ENCODE data around the gene MEIS3. TPM values are rescaled to one million over a fixed set of nuclear protein-coding genes. Genes with fewer than 3 reads are reported as not detected.
A peak's percentile ranks its signal among the peaks of the same experiment; 100 is the strongest.

MEIS3 gene
- total RNA-seq, 2 donors from 2014 or later, result 24.3 to 26.0 TPM

GRCh38 chr19:47437500-47437899, 18.2 kb upstream of the MEIS3 start:
- intact Hi-C loops (cut with DNase I), result loop anchor here (1.0 to 5.0 kb wide), 3 partner anchors 82 to 261 kb away; no protein-coding TSS in a partner anchor
- DNase-seq (ENCODE audit: low spot score), result no peak

- DNase-seq (ENCODE audit: low spot score), result peak; percentile 87
- intact Hi-C loops (cut with DNase I), result loop anchor here (1.0 to 5.0 kb wide), 3 partner anchors 82 to 262 kb away; no protein-coding TSS in a partner anchor
Observed at GRCh38 chr19:47436712-47437401, 17.5 kb upstream of the MEIS3 start.

- DNase-seq (ENCODE audit: low spot score), result no peak
- intact Hi-C loops (cut with DNase I), result loop anchor here (2.0 to 5.0 kb wide), 2 partner anchors 261 to 263 kb away; no protein-coding TSS in a partner anchor
Observed at GRCh38 chr19:47435883-47436417, 16.6 kb upstream of the MEIS3 start.

- intact Hi-C loops (cut with DNase I), result loop anchor here in 1 of 2 donors (5.0 kb wide), 1 partner anchor 262 kb away; no protein-coding TSS in a partner anchor
- no peak for DNase-seq (ENCODE audit: low spot score)
Observed at GRCh38 chr19:47435196-47435595, 15.9 kb upstream of the MEIS3 start.

GRCh38 chr19:47434088-47434487, 14.8 kb upstream of the MEIS3 start:
- DNase-seq (ENCODE audit: low spot score), result no peak

GRCh38 chr19:47433121-47433520, 13.8 kb upstream of the MEIS3 start:
- no peak for DNase-seq (ENCODE audit: low spot score)
- intact Hi-C loops (cut with DNase I), result no loop called here

More at GRCh38 chr19:47434088-47434487, 14.8 kb upstream of the MEIS3 start:
- intact Hi-C loops (cut with DNase I), result no loop called here

- DNase-seq (ENCODE audit: low spot score), result no peak
- intact Hi-C loops (cut with DNase I), result no loop called here
Observed at GRCh38 chr19:47432499-47432898, 13.2 kb upstream of the MEIS3 start.

- intact Hi-C loops (cut with DNase I), result no loop called here
- no peak for DNase-seq (ENCODE audit: low spot score)
Observed at GRCh38 chr19:47432091-47432490, 12.8 kb upstream of the MEIS3 start.

GRCh38 chr19:47430041-47430802, 10.9 kb upstream of the MEIS3 start:
- no peak for DNase-seq (ENCODE audit: low spot score)
- intact Hi-C loops (cut with DNase I), result loop anchor here in 1 of 2 donors (1.0 kb wide), 1 partner anchor 47 kb away; no protein-coding TSS in a partner anchor

GRCh38 chr19:47429140-47429793, 9.9 kb upstream of the MEIS3 start:
- no peak for DNase-seq (ENCODE audit: low spot score)
- intact Hi-C loops (cut with DNase I), result loop anchor here in 1 of 2 donors (10.0 kb wide), 1 partner anchor 134 kb away; no protein-coding TSS in a partner anchor

- peak; percentile 94 for DNase-seq (ENCODE audit: low spot score)
- intact Hi-C loops (cut with DNase I), result loop anchor here in 1 of 2 donors (10.0 kb wide), 1 partner anchor 134 kb away; no protein-coding TSS in a partner anchor
Observed at GRCh38 chr19:47428177-47428894, 9.0 kb upstream of the MEIS3 start.

GRCh38 chr19:47427241-47428176, 8.2 kb upstream of the MEIS3 start:
- intact Hi-C loops (cut with DNase I), result loop anchor here in 1 of 2 donors (10.0 kb wide), 1 partner anchor 133 kb away; no protein-coding TSS in a partner anchor
- no peak for DNase-seq (ENCODE audit: low spot score)

GRCh38 chr19:47423203-47423882, 4.0 kb upstream of the MEIS3 start:
- no peak for DNase-seq (ENCODE audit: low spot score)
- intact Hi-C loops (cut with DNase I), result loop anchor here in 1 of 2 donors (10.0 kb wide), 1 partner anchor 129 kb away; no protein-coding TSS in a partner anchor

GRCh38 chr19:47422417-47423163, 3.3 kb upstream of the MEIS3 start:
- DNase-seq (ENCODE audit: low spot score), result no peak
- intact Hi-C loops (cut with DNase I), result loop anchor here in 1 of 2 donors (10.0 kb wide), 1 partner anchor 128 kb away; no protein-coding TSS in a partner anchor

GRCh38 chr19:47421844-47422395, 2.6 kb upstream of the MEIS3 start:
- no peak for DNase-seq (ENCODE audit: low spot score)
- intact Hi-C loops (cut with DNase I), result loop anchor here in 1 of 2 donors (10.0 kb wide), 1 partner anchor 127 kb away; no protein-coding TSS in a partner anchor

Data from posterior vena cava (tissue), 2 donors.